GM19452 (cell line): ENCODE measurements around the gene KCP.
A peak's percentile ranks its signal among the peaks of the same experiment; 100 is the strongest.

Experiments used
- ATAC-seq: cut with Tn5 transposase; IDR thresholded peaks from one replicate; pipeline ENCODE4 v1.9.1; 2021; ENCODE audit not compliant: unreplicated experiment

The KCP gene

GRCh38 chr7:128939075-128939860, 28.8 kb upstream of the KCP start:
- ATAC-seq = no peak

GRCh38 chr7:128938544-128939074, 28.1 kb upstream of the KCP start:
- no peak for ATAC-seq

- no peak for ATAC-seq
Observed at GRCh38 chr7:128937647-128938543, 27.4 kb upstream of the KCP start, which contains the start of gene IRF5. Gene IRF5, plus strand, starts transcription at chr7:128937927. Its CDS starts 4,155 bp downstream, at chr7:128942082.

GRCh38 chr7:128937271-128937646, 26.8 kb upstream of the KCP start:
- ATAC-seq = no peak

- ATAC-seq = no peak
Observed at GRCh38 chr7:128936798-128937197, 26.3 kb upstream of the KCP start.

- ATAC-seq = no peak
Observed at GRCh38 chr7:128935342-128935730, 24.8 kb upstream of the KCP start.

- ATAC-seq = peak; percentile 28
Observed at GRCh38 chr7:128934361-128935341, 24.1 kb upstream of the KCP start.

GRCh38 chr7:128933180-128933891, 22.8 kb upstream of the KCP start:
- ATAC-seq = no peak

- no peak for ATAC-seq
Observed at GRCh38 chr7:128932862-128933179, 22.3 kb upstream of the KCP start.

GRCh38 chr7:128931965-128932861, 21.7 kb upstream of the KCP start:
- ATAC-seq = no peak

- ATAC-seq = no peak
Observed at GRCh38 chr7:128931190-128931798, 20.8 kb upstream of the KCP start.

GRCh38 chr7:128928882-128929788, 18.6 kb upstream of the KCP start:
- ATAC-seq = no peak

- ATAC-seq = no peak
Observed at GRCh38 chr7:128928159-128928813, 17.8 kb upstream of the KCP start.

- ATAC-seq = no peak
Observed at GRCh38 chr7:128924707-128925588, 14.4 kb upstream of the KCP start.

- no peak for ATAC-seq
Observed at GRCh38 chr7:128923411-128923800, 12.9 kb upstream of the KCP start.
